Midbrain (tissue), 1 donor: ENCODE measurements around the gene TXLNG.

ENCODE experiments used
- DNase-seq: peaks from one replicate; lab custom pipeline; 2025; lab: John Stamatoyannopoulos, UW

Gene TXLNG

GRCh38 chrX:16874458-16875095 lies 88.3 kb downstream of the TXLNG start:
- DNase-seq: no peak

DNA sequence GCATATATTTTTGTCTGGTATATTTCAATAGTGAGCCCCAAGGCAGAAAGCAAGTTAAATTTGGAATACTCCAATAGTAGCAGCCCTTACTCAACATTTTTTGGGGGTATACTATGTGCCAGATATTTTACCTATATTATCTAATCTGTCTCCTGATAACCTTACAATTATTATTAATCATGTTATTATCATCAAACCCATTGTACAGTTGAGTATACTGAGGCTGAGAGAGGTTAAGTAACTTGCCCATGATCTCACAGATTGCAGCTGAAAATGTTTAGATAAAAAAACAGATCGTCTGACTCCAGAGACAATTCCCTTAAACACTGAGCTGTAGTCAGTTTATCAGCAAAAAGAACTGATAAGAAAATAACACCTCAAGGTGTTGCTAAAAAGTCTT lies 90.4 kb downstream of the TXLNG start:
- DNase-seq: no peak

DNA sequence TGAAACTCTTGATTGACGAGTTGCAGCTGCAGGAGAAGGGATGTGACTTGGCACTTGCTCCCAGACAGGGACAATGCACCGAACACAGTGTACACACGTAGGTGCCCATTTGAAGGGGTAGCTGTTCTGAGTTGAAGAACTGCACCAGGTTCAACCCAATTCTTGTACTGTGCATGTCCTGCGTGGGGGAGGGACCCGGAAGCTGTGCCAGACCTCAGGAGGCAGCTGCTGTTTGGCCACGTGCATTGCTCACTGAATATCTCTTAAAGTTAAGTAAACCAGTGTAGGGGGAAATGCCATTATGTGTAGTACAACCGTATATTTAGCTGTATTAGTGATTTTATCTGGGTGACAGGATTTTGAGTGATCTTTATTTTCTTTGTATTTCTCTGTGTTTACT lies 95.9 kb downstream of the TXLNG start:
- no peak for DNase-seq

GRCh38 chrX:16882702-16883486 lies 96.6 kb downstream of the TXLNG start:
- peak; percentile 68 for DNase-seq

- DNase-seq: no peak
Observed at GRCh38 chrX:16883487-16883804, 97.2 kb downstream of the TXLNG start.

DNA sequence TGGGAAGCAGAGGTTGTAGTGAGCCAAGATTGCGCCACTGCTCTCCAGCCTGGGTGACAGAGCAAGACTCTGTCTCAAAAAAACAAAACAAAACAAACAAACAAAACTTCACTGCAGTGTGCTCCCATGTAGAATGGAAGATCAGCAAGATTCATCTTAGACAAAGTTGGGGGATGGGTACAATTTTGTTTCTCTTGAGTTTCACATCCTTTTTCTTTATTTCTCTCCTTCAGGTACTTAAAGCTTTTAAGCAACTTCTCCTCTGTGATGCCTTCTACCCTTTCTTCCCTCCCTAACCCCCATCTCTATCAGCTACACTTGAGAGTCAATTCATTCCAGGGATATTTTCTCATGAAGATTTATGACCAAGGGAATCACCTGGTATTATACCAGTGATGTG lies 99.4 kb downstream of the TXLNG start:
- DNase-seq: no peak

GRCh38 chrX:16892504-16893362 lies 106.5 kb downstream of the TXLNG start:
- peak; percentile 85 for DNase-seq
